CD4-positive, alpha-beta T cell treated with Interferon gamma for 1 hour (primary cell): ENCODE data around the gene MYOM1.
A peak's percentile ranks its signal among the peaks of the same experiment; 100 is the strongest.
"Not testable (repeated sequence)": the region's sequence is repeated elsewhere in the genome, so short reads cannot be mapped to it uniquely, and the experiment has no call there.

ENCODE experiments used
- DNase-seq: peaks from one replicate; pipeline ENCODE4 v3.0.0-alpha.2; 2020

MYOM1 gene

GRCh38 chr18:3052411-3052758, 167.4 kb downstream of the MYOM1 start:
- no peak for DNase-seq

- DNase-seq, result no peak
Measured at GRCh38 chr18:3051718-3052410, 167.9 kb downstream of the MYOM1 start.

DNA sequence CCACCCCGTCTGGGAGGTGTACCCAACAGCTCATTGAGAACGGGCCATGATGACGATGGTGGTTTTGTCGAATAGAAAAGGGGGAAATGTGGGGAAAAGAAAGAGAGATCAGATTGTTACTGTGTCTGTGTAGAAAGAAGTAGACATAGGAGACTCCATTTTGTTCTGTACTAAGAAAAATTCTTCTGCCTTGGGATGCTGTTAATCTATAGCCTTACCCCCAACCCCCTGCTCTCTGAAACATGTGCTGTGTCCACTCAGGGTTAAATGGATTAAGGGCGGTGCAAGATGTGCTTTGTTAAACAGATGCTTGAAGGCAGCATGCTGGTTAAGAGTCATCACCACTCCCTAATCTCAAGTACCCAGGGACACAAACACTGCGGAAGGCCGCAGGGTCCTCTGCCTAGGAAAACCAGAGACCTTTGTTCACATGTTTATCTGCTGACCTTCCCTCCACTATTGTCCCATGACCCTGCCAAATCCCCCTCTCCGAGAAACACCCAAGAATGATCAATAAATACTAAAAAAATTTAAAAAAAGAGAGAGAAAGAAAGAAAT, 169.8 kb downstream of the MYOM1 start:
- DNase-seq, result not testable (repeated sequence)

GRCh38 chr18:3048820-3049349, 170.9 kb downstream of the MYOM1 start:
- DNase-seq, result no peak

GRCh38 chr18:3048121-3048520, 171.6 kb downstream of the MYOM1 start:
- no peak for DNase-seq

DNA sequence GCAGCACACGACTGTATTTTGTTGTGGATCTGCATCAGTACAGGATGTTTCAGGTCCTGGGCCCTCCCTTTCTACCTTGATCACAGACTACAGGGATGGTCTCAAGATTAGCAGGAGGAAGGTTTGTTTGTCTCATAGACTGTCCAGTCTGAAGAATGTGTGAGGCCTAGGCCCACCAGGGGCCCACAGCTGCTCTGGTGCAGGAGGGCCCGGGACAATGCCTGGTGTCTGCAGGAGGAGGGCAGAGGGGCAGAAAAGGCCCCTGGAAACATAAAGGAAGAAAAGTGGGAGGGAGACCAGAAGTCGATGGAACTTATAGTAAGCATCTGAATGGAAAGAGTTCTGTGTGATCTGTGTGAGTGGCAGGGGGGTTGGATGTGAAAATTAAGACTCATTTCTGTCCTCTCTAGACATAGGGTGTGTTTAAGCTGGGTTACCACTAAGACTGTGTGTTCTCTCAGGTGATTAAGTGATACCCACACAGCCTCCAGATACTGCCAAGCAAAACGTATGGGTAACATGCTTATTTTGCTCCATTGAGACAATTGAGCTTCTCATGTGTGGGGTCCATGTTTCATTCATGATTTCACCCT, 173.5 kb downstream of the MYOM1 start:
- DNase-seq, result no peak

DNA sequence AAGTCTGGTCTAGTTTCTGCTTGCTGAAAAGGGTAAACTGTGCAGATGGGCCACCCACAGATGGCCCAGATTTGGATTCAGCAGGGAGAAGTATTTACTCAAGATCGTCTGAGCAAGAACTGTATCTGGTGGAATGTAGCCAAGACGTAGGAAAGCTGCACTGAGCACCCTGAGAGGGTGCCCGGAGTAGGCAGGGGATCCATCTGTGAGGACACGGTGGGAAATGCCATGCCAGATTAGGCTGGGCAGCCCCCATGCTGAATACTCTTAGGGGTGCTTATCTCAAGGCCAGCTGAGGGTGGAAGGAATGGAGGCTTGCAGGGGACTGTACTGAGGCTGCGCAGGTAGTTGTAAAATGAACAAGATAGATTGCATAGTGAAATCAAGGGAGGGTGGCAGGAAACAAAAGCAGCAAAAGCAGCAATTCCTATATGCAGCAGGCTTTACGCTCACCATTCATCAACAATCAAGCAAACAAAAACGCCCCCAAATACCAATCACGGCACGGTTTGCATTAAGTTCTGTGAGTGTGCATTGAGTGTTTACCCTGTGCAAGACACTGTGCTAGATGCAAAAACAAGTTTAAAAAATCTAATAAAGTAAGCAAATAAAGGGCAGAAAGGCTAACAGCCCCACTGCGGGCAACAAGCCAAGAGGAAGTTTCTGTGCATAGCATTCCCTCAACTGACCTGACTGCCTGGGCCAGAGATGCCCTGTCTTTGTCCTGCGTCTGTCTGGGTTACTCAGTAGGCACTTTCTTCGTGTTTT, 174.7 kb downstream of the MYOM1 start:
- no peak for DNase-seq

DNA sequence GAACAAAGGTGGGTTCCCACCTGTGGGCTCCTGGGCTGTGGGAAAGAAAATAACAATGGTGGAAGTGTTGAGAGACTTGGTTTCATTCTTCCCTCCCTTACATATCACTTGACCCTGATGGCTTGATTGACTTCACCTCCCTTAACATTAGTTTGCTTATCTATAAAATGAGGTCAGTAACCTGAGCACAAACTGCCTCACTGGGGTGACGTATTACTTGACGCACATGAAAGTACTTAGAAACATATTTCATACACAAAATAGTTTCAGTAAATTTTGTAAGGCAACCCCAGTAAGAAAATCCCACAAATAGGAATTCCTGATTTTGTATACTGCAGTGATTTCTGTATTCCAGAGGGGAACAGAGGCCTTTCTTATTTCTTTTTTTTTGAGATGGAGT, 177.4 kb downstream of the MYOM1 start:
- no peak for DNase-seq

DNA sequence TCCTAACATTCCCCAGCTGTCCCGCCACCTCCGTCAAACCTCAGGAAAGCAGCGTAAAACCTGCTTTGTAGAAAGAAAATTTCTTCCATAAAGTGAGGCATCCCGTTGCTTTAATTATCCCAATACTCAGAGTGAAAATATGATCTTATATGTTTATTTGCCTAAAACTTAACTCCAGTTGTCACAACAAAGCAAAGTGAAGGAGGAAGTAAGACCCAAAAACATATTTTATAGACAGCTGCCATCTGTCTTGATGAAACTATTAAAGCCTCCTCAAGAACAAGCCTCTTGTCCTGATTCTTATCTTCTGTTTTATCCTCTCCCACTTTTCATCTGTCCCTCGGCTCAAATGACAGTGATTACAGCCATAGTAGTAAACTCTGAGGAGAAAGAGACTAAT, 177.9 kb downstream of the MYOM1 start:
- no peak for DNase-seq

DNA sequence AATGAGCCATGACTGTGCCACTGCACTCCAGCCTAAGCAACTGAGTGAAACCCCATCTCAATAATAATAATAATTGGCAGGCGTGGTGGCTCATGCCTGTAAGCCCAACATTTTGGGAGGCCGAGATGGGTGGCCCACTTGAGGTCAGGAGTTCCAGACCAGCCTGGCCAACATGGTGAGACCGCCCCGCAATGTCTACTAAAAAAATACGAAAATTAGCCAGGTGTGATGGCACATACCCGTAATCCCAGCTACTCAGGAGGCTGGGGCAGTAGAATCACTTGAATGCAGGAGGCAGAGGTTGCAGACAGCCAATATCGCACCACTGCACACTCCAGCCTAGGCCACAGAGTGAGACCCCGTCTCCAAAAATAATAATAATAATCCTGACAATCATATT, 178.9 kb downstream of the MYOM1 start:
- DNase-seq, result no peak

- DNase-seq, result no peak
Measured at GRCh38 chr18:3040173-3040572, 179.6 kb downstream of the MYOM1 start.

DNA sequence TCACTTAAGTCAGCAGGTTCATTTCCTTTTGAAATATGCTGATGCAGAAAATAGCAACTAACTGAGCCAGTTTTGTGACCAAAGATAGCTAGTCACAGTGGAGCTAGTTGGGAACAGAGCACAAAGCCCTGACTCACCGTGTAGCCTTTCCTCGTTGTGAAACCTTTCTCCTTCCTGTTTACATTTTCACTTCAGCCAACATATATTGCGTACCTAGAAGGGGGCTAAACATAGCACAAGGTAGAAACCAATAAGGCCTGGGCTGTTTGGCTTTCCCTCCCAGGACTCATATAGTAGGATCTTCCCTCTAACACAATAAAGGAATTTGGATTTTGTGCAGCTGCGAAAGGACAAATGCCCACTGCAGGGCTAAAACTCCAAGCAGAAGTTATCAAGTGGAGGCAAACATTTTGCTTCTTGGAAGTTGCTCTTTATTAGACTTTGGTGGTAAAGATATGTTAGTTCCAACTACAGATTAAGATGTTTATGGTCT, 182.3 kb downstream of the MYOM1 start:
- DNase-seq, result peak; percentile 30

GRCh38 chr18:3036108-3036507, 183.7 kb downstream of the MYOM1 start:
- no peak for DNase-seq

DNA sequence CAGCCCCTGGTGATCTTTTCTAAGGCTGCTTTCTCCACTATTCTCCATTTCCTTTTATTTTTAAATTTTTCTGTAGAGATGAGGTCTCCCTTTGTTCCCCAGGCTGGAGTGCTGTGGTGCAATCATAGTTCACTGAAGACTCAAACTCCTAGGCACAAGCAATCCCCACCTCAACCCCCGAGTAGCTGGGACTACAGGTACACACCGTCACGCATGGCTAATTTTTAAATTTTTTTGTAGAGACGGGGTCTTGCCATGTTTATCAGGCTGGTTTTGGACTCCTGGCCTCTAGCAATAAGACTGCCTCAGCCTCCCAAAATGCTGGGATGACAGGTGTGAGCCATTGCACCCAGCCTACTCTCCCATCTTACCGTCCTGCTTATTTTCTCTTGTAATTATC, 184.1 kb downstream of the MYOM1 start:
- no peak for DNase-seq

- DNase-seq, result no peak
Measured at GRCh38 chr18:3032721-3033120, 187.0 kb downstream of the MYOM1 start.

DNA sequence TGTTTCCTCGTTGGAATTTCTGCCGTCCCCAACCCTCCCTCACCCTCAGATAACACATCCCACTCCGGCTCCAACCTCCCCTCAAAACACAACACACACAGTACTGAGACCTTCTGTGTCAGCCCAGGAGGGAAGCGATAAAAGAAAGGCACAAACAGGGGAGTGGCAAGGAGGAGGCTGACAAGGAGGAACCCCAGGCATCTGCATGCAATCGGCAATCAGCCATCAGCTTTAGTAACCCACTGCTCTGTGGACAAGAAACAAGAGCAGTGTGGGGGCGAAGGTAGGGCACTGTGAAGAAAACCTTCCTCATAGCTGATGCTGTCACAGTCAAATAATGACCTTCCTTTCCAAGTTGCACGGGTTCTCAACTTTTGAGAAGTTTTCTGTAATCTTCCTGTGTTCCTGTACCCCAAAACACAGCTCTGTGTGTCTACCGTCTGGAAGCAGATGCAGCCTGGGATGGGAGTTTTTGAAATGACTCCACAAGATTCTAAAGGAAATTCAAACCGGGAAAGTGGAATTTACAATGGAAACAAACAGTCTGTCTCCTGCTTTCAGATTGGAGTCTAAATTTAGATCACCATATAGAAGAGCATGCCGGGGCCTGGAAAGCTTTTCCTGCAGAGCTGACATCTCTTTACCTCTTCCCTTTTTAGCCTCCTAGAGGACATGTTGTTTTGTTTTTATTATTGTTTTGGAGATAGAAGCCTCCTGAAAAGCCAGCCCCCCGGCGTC, 190.4 kb downstream of the MYOM1 start:
- no peak for DNase-seq

DNA sequence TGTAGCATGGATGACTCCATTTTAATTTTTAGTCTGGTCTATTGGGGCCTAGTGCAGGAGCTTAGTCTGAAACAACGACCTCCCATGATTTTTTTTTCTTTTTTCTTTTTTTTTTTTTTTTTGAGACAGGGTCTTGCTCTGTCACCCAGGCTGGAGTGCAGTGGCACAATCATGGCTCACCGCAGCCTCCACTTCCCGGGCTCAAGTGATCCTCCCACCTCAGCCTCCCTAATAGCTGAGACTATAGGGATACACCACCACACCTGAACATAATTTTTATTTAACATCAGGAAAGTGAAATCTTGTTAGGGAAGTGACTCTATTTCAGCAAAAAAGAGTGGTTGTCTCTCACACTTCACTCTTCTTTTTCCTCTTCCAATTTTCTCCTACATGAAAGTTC, 191.7 kb downstream of the MYOM1 start:
- not testable (repeated sequence) for DNase-seq

GRCh38 chr18:3027370-3027891, 192.3 kb downstream of the MYOM1 start:
- DNase-seq, result no peak

- no peak for DNase-seq
Measured at GRCh38 chr18:3025544-3025943, 194.2 kb downstream of the MYOM1 start.

DNA sequence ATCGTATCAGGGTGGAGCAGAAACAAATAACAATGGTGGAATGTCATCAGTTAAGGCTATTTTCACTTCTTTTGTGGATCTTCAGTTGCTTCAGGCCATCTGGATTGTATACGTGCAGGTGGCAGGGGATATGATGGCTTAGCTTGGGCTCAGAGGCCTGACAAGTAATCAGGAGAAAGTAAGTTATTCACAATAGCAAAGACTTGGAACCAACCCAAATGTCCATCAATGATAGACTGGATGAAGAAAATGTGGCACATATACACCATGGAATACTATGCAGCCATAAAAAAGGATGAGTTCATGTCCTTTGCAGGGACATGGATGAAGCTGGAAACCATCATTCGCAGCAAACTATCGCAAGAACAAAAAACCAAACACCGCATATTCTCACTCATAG, 196.2 kb downstream of the MYOM1 start:
- not testable (repeated sequence) for DNase-seq
